ENCODE results near the gene CDH8.

DNA sequence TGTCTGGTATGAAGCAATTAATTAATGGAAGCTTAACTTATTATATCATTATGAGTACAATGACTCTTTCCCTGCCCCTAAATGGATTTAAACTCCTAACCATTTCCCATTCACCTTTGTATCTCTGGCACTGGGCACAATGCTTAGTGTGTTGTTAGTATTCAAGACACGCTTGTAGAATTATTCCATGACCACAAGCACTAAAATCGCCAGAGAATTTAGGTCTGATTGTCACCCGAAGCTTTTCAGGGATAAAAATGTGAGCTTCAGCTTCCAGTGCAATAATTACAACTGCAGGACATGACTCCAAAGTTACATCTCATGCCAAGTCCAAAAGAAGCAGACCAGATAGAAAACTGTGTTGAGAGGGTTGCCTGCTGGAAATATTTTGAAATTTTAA, 101.6 kb downstream of the CDH8 start:
- TF ChIP-seq, protein P1, sequence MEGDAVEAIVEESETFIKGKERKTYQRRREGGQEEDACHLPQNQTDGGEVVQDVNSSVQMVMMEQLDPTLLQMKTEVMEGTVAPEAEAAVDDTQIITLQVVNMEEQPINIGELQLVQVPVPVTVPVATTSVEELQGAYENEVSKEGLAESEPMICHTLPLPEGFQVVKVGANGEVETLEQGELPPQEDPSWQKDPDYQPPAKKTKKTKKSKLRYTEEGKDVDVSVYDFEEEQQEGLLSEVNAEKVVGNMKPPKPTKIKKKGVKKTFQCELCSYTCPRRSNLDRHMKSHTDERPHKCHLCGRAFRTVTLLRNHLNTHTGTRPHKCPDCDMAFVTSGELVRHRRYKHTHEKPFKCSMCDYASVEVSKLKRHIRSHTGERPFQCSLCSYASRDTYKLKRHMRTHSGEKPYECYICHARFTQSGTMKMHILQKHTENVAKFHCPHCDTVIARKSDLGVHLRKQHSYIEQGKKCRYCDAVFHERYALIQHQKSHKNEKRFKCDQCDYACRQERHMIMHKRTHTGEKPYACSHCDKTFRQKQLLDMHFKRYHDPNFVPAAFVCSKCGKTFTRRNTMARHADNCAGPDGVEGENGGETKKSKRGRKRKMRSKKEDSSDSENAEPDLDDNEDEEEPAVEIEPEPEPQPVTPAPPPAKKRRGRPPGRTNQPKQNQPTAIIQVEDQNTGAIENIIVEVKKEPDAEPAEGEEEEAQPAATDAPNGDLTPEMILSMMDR (conservative IDR thresholded peaks at IDR 0.05; ENCODE audit: low read depth, low read length): no peak
- no peak for TF ChIP-seq BHLHE40 (IDR thresholded peaks at IDR 0.05; ENCODE audit: low read depth, low read length)
- no peak for TF ChIP-seq MXI1 (IDR thresholded peaks at IDR 0.05; ENCODE audit: borderline replicate concordance, low read depth, low read length)
- TF ChIP-seq FOS (IDR thresholded peaks at IDR 0.05; ENCODE audit: low read depth, low read length): no peak
- TF ChIP-seq MAZ (IDR thresholded peaks at IDR 0.05; ENCODE audit: borderline replicate concordance, low read depth, low read length): no peak
- TF ChIP-seq POLR2A (IDR thresholded peaks at IDR 0.05; ENCODE audit: low read depth, low read length): no peak
- TF ChIP-seq CEBPB (IDR thresholded peaks at IDR 0.05; ENCODE audit: low read depth, low read length): no peak
- no peak for TF ChIP-seq RFX5 (IDR thresholded peaks at IDR 0.05; ENCODE audit: low read depth, low read length)
- TF ChIP-seq RAD21 (IDR thresholded peaks at IDR 0.05; ENCODE audit: low read length): no peak
- TF ChIP-seq, protein P2, sequence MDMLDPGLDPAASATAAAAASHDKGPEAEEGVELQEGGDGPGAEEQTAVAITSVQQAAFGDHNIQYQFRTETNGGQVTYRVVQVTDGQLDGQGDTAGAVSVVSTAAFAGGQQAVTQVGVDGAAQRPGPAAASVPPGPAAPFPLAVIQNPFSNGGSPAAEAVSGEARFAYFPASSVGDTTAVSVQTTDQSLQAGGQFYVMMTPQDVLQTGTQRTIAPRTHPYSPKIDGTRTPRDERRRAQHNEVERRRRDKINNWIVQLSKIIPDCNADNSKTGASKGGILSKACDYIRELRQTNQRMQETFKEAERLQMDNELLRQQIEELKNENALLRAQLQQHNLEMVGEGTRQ (IDR thresholded peaks at IDR 0.05; ENCODE audit: low read depth, low read length): no peak
- TF ChIP-seq, protein P3, sequence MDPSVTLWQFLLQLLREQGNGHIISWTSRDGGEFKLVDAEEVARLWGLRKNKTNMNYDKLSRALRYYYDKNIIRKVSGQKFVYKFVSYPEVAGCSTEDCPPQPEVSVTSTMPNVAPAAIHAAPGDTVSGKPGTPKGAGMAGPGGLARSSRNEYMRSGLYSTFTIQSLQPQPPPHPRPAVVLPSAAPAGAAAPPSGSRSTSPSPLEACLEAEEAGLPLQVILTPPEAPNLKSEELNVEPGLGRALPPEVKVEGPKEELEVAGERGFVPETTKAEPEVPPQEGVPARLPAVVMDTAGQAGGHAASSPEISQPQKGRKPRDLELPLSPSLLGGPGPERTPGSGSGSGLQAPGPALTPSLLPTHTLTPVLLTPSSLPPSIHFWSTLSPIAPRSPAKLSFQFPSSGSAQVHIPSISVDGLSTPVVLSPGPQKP (IDR thresholded peaks at IDR 0.05; ENCODE audit: borderline replicate concordance, low read depth, low read length): no peak
- TF ChIP-seq MAFK (IDR thresholded peaks at IDR 0.05; ENCODE audit: low read depth, low read length): no peak
- TF ChIP-seq CHD1 (IDR thresholded peaks at IDR 0.05; ENCODE audit: low read depth, low read length): no peak
